ENCODE data around the gene SEC61B. TPM values are rescaled to one million over a fixed set of nuclear protein-coding genes. Genes with fewer than 3 reads are reported as not detected.

SEC61B gene
- polyA plus RNA-seq, 1 experiment = 134 TPM

DNA sequence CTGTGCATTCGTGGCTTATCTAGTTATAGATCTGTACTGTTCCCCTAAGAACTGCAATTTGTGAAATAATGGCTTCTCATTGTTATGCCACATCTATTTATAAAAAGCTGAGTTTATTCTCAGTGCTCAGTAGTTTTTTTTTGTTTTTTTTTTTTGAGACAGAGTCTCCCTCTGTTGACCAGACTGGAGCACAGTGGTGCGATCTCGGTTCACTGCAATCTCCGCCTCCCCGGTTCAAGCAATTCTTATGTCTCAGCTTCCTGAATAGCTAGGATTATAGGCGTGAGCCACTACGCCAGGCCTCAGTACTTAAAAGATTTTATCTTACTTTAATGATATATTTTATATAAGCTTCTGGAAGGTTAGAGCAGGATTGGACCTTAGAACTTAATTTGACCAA, 19.0 kb downstream of the SEC61B start:
- POLR2A ChIA-PET = no interaction called here

DNA sequence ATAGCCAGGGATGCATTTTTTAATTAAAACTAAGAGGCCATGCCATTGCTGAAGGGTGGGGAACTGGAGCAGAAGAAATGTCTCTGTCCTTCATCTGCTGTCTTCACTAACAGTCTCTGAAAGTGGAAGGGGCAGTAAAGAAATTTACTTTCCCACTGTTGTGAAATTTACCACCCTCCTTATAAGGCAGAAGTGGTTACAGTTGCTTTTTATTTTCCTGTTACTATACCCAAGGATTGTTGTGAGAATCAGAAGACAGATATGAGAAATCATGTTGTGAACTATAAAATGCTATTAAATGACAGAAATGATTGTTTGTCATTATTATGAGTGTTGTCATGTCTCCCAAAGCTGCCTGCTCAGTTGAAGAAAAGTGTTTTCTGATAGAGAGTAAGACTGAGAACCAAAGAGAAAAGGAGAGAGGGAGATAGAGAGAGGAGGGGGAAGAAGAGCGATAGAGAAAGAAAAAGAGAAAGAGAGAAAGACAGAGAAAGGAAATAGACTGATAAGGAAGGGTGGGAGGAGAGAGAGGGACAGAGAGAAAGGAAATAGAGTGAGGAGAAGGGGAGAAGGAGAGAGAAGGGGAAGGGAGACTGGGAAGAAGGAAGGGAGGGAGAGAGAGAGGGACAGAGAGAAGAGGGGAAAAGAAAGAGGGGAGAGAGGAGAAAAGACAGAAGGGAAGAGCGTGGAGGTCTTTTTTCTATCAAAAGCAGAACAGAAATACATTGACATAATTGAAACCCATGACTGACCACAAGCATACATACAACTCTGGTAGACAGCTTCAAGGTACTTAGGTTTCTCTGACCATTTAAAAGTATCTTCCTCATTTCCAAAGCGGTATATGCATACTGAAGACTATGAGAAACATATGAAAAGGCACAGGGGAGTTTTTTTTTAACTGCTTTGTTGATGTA, 22.5 kb downstream of the SEC61B start:
- DNase-seq (ENCODE audit: low read depth) = no peak
- Histone ChIP-seq H3K27me3 (ENCODE audit: control insufficient read depth, insufficient read depth, low read length) (no peaks in the 10 kb centered on the region), H3K36me3 (ENCODE audit: control insufficient read depth, insufficient read depth, low read length) (no peaks in the 10 kb centered on the region), H3K4me3 (ENCODE audit: low read depth, low read length) (no peak overlapping the region)
- no peak for TF ChIP-seq CTCF (IDR thresholded peaks at IDR 0.05; ENCODE audit: insufficient read depth, low read depth, low read length)
- ChIA-PET POLR2A (no interaction called here), CTCF (interaction anchor here (0.6 kb wide), 1 partner anchor 577 kb away, joined by 7 read pairs; the partner anchor contains the start of gene NR4A3)

More for the DNA sequence above, 19.0 kb downstream of the SEC61B start:
- no peak for DNase-seq (ENCODE audit: low read depth)
- no peaks in the 10 kb centered on the region for H3K27me3 ChIP-seq (ENCODE audit: control insufficient read depth, insufficient read depth, low read length)
- CTCF ChIA-PET = interaction anchor here (0.6 to 2.2 kb wide), 3 partner anchors 10 to 401 kb away, joined by 3 to 5 read pairs (median 4); no protein-coding TSS in a partner anchor
- H3K4me3 ChIP-seq (ENCODE audit: low read depth, low read length) = no peak overlapping the region
- TF ChIP-seq CTCF (IDR thresholded peaks at IDR 0.05; ENCODE audit: insufficient read depth, low read depth, low read length) = no peak
- H3K36me3 ChIP-seq (ENCODE audit: control insufficient read depth, insufficient read depth, low read length) = peaks cover 1% of the 10 kb centered on the region; the same call in 1 of the 2 replicates

GRCh38 chr9:99249619-99250018, 27.5 kb downstream of the SEC61B start:
- Histone ChIP-seq H3K4me3 (ENCODE audit: low read depth, low read length) (no peak overlapping the region), H3K27me3 (ENCODE audit: control insufficient read depth, insufficient read depth, low read length) (no peaks in the 10 kb centered on the region), H3K36me3 (ENCODE audit: control insufficient read depth, insufficient read depth, low read length) (no peaks in the 10 kb centered on the region)
- DNase-seq (ENCODE audit: low read depth) = no peak
- POLR2A ChIA-PET = no interaction called here
- no peak for TF ChIP-seq CTCF (IDR thresholded peaks at IDR 0.05; ENCODE audit: insufficient read depth, low read depth, low read length)
- CTCF ChIA-PET = interaction anchor here (0.6 kb wide), 1 partner anchor 9 kb away, joined by 4 read pairs; no protein-coding TSS in a partner anchor

- no peak for TF ChIP-seq CTCF (IDR thresholded peaks at IDR 0.05; ENCODE audit: insufficient read depth, low read depth, low read length)
- ChIA-PET POLR2A (no interaction called here), CTCF (no interaction called here)
These were observed 29.1 kb downstream of the SEC61B start for GRCh38 chr9:99251157-99251556.

GRCh38 chr9:99253134-99253533, 31.1 kb downstream of the SEC61B start:
- H3K4me3 ChIP-seq (ENCODE audit: low read depth, low read length) = no peak overlapping the region
- TF ChIP-seq CTCF (IDR thresholded peaks at IDR 0.05; ENCODE audit: insufficient read depth, low read depth, low read length) = no peak
- CTCF ChIA-PET = no interaction called here
- H3K27me3 ChIP-seq (ENCODE audit: control insufficient read depth, insufficient read depth, low read length) = no peaks in the 10 kb centered on the region
- POLR2A ChIA-PET = no interaction called here
- H3K36me3 ChIP-seq (ENCODE audit: control insufficient read depth, insufficient read depth, low read length) = no peaks in the 10 kb centered on the region
- DNase-seq (ENCODE audit: low read depth) = no peak

More at GRCh38 chr9:99251157-99251556, 29.1 kb downstream of the SEC61B start:
- H3K27me3 ChIP-seq (ENCODE audit: control insufficient read depth, insufficient read depth, low read length) = no peaks in the 10 kb centered on the region
- no peak for DNase-seq (ENCODE audit: low read depth)
- H3K36me3 ChIP-seq (ENCODE audit: control insufficient read depth, insufficient read depth, low read length) = no peaks in the 10 kb centered on the region
- no peak overlapping the region for H3K4me3 ChIP-seq (ENCODE audit: low read depth, low read length)

Measured in BJ (cell line).